Activated CD4-positive, CD25-positive, alpha-beta regulatory T cell treated with anti-CD3 and anti-CD28 coated beads, Interleukin-2, amount 50 U/mL, for 24 hours (primary cell): ENCODE data around the gene GZF1.

Experiments used
- ATAC-seq, 2 donors: fragments of 150-1000 bp; cut with Tn5 transposase; one replicate each; pipeline ENCODE4 v1.10.0; 2021; ENCODE audit warnings: mild to moderate bottlenecking in 1 of 2, moderate library complexity in 1 of 2

The GZF1 gene

GRCh38 chr20:23410916-23411695, 49.1 kb downstream of the GZF1 start:
- no peak for ATAC-seq

GRCh38 chr20:23412026-23412425, 50.0 kb downstream of the GZF1 start:
- no peak for ATAC-seq

- ATAC-seq = no peak
Observed at GRCh38 chr20:23413862-23414422, 52.0 kb downstream of the GZF1 start.

GRCh38 chr20:23414526-23415188, 52.7 kb downstream of the GZF1 start:
- ATAC-seq = no peak

- no peak for ATAC-seq
Observed at GRCh38 chr20:23415555-23415954, 53.6 kb downstream of the GZF1 start.

GRCh38 chr20:23415959-23416583, 54.1 kb downstream of the GZF1 start:
- no peak for ATAC-seq

GRCh38 chr20:23417861-23418260, 55.9 kb downstream of the GZF1 start:
- no peak for ATAC-seq

GRCh38 chr20:23419657-23419994, 57.6 kb downstream of the GZF1 start:
- no peak for ATAC-seq

GRCh38 chr20:23419995-23420901, 58.3 kb downstream of the GZF1 start:
- peak; percentile 22 to 30 for ATAC-seq

- peak; percentile 98 to 99 for ATAC-seq
Observed at GRCh38 chr20:23420943-23421931, 59.3 kb downstream of the GZF1 start, which contains the start of gene NAPB. Gene NAPB, minus strand, starts transcription at chr20:23421488. Its CDS starts 86 bp downstream, at chr20:23421402.
